T-helper 1 cell (primary cell): Measurements from ENCODE around the gene LPP.

Source experiments
- DNase-seq, 5 donors: peaks; one replicate each; pipeline ENCODE4 v3.0.0-alpha.2; 2012 to 2020

LPP gene

DNA sequence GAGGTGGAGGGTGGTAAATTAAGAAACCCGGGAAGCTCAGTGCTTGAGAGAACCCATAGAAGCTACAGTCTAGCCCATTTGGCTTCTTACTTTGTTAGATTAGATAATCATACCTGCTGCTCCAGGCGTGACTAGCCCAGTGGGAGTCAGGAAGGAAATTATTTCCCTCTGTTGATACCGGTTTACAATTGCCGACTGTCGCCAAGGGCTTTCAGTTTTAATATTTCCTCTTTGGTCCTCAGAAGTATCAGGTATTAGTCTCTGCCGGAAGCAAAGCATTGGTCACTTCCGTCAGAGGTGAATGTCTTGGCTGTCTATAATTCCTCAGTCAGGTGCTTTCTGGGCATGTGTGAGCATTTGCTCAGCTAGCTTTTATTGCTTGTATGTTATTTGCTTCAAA, 75.2 kb downstream of the LPP start:
- DNase-seq = no peak

DNA sequence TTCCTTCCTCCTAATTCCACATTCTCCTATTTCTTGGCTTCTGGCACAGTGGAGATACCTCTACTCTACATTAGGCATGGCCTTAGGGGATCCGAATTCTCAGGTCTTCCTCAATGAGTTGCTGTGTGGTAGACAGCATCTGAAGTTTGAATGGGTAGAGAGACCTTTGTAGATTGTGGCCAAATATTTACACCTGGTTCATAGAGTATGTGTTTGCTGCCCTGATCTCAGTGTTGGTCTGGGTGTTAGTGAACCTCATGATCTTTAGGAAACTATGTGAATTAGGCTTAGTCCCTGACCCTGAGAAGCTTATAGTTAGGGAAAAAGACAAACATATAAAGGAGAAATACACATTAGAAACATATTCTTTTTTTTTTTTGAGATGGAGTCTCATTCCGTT, 75.8 kb downstream of the LPP start:
- DNase-seq = no peak

- DNase-seq = no peak
These were observed 77.0 kb downstream of the LPP start for GRCh38 chr3:188230962-188231361.

DNA sequence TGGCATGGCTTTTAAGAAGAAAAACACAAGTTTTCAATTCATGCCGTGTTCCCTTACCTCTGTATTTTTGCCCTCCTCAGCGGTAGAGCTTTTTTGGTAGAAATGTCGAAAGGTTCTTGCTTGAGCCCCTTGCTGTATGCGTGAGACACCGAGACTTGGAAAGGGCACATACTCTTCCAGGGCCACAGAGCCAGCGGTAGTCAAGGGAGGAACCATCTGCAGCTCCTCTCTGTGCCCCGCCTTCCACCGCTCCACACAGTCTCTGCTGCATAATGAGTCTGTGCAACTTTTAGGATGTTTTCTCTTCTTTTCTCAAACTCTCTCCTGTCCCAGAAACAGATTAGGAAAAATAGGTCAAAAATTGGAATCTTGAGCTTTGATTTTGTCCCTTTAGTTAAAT, 77.5 kb downstream of the LPP start:
- DNase-seq = no peak

GRCh38 chr3:188232656-188233055, 78.7 kb downstream of the LPP start:
- DNase-seq = no peak

- DNase-seq = no peak
These were observed 79.4 kb downstream of the LPP start for GRCh38 chr3:188233320-188233719.

DNA sequence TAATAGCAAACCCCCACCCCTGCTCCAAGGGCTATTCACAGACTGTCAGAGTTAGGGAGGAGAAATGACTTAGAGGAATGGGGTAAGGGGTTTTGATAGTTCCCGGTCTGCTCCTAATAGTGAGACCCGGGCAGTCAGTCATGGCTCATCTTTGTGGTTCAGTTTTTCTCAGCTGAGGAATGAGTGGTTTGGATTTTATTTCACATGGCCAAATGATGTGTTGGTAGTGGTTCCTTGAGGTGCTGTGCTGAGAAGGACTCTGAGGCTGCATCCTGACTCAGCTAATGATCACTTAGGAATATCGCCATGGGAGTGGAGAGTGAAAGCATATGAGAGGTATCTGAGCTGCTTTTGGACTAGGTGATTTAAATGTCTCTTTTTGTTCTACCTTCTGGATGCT, 80.2 kb downstream of the LPP start:
- no peak for DNase-seq

DNA sequence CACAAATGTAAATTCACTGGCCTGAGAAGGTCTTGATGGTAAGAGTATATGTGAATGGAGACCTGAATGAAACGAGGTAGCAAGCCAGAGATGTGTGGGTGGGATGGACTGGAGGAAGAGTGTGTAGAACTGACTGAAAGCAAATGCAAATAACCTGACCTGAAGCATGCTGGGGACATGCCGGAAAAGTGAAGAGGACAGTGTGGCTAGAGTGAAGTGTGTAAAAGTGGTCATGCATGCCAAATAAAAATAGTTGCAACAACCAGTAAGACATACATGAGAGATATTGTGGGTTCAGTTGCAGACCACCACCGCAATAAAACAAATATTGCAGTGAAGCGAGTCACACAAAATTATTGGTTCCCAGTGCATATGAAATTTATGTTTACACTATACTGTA, 82.3 kb downstream of the LPP start:
- no peak for DNase-seq

DNA sequence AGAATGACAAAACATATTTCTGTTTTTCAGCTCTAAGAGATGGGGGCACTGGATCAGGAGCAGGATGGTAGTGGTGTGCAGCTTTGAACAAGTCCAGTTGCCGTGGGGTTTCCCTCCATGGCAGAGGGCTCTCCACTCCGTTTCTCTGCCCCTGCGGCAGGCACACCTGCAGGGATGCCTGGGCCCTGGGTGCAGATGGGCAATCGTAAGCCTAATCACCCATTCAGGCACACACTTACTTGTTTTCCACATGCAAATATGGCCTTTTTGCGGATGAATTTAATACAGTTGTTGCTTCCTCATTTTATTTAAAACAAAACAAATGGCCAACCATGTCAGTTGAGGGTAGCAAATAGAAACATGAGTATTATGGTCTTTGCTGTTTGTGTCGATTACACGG, 85.1 kb downstream of the LPP start:
- no peak for DNase-seq

GRCh38 chr3:188239577-188239976, 85.6 kb downstream of the LPP start:
- DNase-seq = no peak

DNA sequence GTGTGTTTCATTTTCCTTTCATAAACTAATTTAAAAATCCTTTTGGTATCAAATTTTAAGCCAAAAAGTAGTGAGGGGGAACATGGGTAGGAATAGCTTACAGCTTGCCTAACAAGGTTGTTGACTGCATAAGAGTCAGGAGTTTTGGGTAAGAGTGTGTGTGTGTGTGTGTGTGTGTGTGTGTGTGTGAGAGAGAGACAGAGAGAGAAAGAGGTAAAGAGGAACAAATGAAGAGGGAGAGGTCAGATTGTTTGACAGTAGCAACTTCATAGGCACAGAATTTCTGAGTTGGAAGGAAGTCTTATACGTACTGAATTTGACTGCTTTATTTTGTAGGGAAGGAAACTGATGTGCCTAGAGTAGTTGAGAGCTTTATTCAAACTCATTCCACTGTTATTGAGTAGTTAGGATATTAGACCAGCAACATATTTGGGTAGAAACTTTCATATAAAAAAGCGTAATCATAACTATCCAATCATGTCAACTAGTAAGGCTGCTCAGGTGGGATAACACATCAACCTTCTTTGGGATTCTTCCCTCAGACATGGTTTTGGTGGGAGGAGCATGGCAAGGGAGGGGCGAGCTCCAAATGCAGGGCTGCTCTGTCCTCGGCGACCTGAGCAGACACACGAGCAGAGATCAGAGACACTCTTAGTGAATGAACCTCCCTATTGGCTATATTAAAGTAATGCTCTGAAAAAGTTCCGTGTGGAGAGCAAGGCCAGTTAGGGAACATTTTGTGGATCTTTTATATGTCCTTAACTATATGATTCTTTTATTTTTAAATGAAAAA, 86.4 kb downstream of the LPP start:
- DNase-seq = no peak

GRCh38 chr3:188241072-188241471, 87.1 kb downstream of the LPP start:
- no peak for DNase-seq

- no peak for DNase-seq
These were observed 87.9 kb downstream of the LPP start for GRCh38 chr3:188241883-188242282.

DNA sequence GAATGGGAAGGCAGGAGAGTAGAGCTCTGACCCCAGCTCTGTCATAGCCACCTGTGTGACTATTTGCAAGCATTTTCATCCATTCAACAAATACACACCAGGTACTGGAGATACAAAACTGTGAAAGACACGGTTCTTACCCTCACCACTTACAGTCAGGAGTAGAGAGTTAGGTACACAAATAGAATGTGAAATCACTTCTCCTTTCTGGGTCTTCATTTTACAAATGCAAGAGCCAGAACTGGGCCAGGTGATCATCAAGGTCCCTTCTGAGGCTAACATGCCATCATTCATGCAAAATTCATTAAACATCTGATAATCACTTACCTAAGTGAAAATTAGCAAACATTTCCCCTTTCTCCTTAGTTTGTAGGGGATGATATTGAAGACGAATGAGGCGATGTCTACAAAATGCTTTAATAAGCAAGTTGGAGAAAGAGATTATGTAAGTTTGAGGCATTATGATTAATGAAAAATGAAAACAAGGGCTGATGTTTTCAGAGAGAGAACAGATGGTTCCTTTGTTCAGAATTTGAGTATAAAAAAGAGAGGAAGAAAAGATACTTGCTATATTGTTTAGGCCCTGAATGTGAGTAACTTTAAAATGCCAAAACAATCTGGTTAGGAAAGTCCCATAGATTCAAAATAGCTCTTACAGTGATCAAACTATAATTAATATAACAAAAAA, 88.6 kb downstream of the LPP start:
- no peak for DNase-seq

DNA sequence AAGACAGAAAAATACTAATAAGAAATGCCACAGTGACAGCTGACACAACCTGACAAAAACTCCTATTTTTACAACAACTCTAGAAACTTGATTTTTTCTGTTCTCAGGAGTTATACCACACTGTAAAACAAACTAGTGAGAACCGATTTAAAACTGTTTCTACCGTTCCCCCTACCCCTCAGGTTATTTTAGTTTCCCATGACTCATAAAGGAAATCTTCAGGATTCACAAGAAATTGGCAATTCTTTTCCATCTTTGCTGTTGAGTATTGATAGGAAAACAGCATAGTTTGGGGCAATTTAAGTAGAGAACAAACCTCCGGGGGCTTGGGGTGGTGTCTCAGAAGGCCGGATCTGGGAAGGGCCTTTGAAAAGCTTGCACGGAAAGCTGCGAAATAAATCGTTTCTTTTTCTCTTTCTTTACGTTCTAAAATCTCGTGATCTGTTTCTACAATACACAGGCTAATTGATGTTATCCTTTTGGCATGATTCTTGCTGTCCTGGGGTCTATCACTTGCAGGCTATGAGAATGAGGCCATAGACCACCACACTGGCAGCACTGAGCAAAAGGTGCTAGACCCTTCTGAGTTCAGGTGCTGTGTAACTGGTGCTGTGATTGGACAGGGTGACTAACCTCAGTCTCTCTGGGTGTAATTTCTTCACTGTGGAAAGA, 89.3 kb downstream of the LPP start:
- no peak for DNase-seq

DNA sequence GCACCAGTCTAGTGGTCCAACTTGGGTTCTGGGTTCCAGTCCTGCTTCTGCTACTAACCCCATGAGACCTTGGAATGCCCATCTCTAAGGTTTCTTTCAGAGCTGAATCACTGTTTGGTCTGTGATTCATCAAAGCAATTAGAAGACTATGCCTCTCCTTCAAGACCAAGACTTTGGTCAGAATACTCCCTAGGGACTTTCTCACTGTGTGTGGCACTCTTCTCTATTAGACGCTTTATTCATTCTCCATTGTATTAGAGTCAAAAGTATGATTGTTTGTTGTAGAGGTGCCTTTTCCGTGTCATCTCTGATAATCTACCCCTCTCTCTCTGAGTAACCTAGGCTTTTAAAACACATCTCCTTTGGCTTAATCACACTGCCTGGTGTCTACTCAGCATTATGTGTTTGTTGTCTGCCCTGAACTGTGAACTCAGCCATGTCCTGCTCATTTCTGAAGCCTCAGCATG, 90.5 kb downstream of the LPP start:
- DNase-seq = no peak

- no peak for DNase-seq
These were observed 92.9 kb downstream of the LPP start for GRCh38 chr3:188246905-188247304.

- DNase-seq = no peak
These were observed 94.1 kb downstream of the LPP start for GRCh38 chr3:188248036-188248561.

- DNase-seq = no peak
These were observed 99.3 kb downstream of the LPP start for GRCh38 chr3:188253123-188253793.

- DNase-seq = no peak
These were observed 100.0 kb downstream of the LPP start for GRCh38 chr3:188253800-188254452.

DNA sequence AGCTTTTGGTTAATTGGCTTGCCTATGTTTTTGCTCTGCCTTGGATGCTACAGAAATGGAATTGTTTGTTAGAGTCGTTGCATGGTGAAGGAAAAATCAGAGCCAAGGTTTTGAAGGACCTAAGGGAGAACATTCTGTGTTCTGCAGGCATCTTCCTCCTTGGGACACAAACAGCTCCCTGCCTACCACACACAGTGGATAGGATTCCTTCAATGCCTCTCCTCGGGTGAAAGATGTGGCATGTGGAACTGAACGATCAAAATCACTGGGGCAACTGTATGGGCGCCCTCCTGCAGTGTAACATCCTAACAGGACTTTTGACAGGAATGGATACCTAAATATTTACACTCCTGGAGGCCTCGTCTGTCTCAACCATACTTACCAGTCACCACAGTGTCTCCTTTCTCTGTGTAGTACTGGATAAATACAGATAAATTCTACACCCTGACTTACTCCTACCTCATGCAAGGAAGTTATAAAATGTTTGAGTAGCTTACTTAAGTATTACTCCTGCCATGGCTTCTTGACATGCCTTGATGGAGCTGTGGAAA, 100.6 kb downstream of the LPP start:
- no peak for DNase-seq

- no peak for DNase-seq
These were observed 101.2 kb downstream of the LPP start for GRCh38 chr3:188255190-188255589.
